ENCODE results near the gene PLEKHB1.

DNA sequence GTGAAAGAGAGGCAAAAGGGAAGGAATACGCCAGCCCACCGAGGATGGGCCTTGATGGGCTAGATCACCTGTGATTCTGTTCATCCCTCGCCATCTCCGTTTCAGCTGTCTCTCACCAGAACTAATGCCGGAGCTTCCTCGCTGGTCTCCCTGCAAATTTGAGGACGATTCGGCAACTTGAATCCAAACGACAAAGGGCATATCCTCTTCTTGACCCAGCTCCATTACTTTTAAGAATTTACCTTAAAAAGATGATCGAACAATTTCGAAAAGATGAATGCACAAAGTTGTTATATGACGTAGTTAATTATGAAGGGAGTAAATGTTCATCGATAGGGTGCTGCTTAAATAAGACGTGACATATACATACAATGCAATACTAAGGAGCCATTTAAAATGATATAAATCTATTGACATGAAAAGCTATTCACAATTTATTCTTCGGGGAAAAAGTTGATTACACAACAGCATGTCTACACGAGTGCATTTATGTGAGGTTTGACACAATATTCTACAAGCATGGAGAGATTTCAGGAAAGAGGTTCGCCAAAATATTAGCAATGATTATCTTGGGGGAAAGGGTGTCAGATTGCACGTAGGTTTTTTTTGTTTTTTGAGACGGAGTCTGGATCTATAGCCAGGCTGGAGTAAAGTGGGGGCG lies 47.5 kb upstream of the PLEKHB1 start:
- TF ChIP-seq, protein P1, sequence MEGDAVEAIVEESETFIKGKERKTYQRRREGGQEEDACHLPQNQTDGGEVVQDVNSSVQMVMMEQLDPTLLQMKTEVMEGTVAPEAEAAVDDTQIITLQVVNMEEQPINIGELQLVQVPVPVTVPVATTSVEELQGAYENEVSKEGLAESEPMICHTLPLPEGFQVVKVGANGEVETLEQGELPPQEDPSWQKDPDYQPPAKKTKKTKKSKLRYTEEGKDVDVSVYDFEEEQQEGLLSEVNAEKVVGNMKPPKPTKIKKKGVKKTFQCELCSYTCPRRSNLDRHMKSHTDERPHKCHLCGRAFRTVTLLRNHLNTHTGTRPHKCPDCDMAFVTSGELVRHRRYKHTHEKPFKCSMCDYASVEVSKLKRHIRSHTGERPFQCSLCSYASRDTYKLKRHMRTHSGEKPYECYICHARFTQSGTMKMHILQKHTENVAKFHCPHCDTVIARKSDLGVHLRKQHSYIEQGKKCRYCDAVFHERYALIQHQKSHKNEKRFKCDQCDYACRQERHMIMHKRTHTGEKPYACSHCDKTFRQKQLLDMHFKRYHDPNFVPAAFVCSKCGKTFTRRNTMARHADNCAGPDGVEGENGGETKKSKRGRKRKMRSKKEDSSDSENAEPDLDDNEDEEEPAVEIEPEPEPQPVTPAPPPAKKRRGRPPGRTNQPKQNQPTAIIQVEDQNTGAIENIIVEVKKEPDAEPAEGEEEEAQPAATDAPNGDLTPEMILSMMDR (IDR thresholded peaks at IDR 0.05) = no peak
- TF ChIP-seq POLR2A (IDR thresholded peaks at IDR 0.05) = no peak

Measured in heart left ventricle (tissue), 13 donors.